ENCODE results near the gene MGAT4B. TPM values are rescaled to one million over a fixed set of nuclear protein-coding genes. Genes with fewer than 3 reads are reported as not detected.

Gene MGAT4B
- total and polyA plus RNA-seq, 2 of the 4 experiments (the other 2 are of a cell fraction), result 73.7 to 155 TPM

DNA sequence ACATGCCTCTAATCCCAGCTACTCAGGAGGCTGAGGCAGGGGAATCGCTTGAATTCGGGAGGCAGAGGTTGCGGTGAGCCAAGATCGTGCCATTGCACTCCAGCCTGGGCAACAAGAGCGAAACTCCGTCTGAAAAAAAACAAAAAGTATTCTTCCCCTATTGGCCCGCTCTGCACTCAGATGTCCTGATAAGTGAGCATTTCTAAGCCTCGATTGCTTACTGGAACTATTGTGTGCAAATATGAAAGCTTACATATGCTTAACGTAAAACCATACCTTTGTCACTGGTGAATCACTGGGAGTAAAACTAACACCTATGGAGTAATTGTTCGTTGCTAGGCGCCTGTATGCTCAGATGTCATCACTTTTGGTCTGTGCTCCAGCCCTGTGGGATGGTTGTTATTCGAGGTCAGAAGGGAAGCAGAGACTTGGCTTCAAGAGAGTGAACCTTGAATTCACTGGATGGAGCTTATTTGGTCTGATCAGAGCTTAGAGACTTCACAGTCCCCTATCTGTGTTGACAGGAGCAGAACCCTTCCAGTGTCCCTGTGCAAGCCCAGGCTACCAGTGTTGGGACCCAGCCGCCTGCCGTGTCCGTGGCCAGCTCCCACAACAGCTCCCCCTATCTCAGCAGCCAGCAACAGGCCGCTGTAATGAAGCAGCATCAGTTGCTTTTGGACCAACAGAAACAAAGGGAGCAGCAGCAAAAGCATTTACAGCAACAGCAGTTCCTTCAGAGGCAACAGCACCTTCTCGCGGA lies 38.2 kb downstream of the MGAT4B start:
- H4K8ac ChIP-seq (ENCODE audit: low read depth in 2 of 2, low read length in 2 of 2), result no peak overlapping the region
- H3K4me2 ChIP-seq (ENCODE audit: low read depth, low read length), result no peak overlapping the region
- H3K18ac ChIP-seq (ENCODE audit: low read depth, low read length), result no peak overlapping the region
- no peaks in the 10 kb centered on the region for H3K27me3 ChIP-seq (ENCODE audit: control insufficient read depth, insufficient read depth, low read length)
- in situ Hi-C loops (cut with MboI; ENCODE audit: low sequenced_read_pairs) (no loop called here), dilution Hi-C loops (cut with HindIII; ENCODE audit: low sequenced_read_pairs, unreplicated experiment) (no loop called here), intact Hi-C loops (cut with micrococcal nuclease) (no loop called here)
- H3K23ac ChIP-seq (ENCODE audit: low read depth, low read length), result no peak overlapping the region
- WGBS, 2 experiments (ENCODE audit: extremely low coverage in 2 of 2, insufficient read length in 1 of 2), result 100% methylated on average over 1 of the region's 18 CpGs; no CpG with 5 or more reads in 1 of the 2 experiments
- H2AFZ ChIP-seq (replicated peaks; ENCODE audit: low read length, poor library complexity), result no peak overlapping the region
- DNase-seq (no peak), ATAC-seq (ENCODE audit: low read depth) (no peak)
- no peaks in the 10 kb centered on the region for H3K9me3 ChIP-seq (ENCODE audit: control insufficient read depth, insufficient read depth, low read length)
- no peak overlapping the region for H4K5ac ChIP-seq (ENCODE audit: low read depth, low read length)
- H3K9ac ChIP-seq (ENCODE audit: low read depth, low read length), result no peak overlapping the region
- no peak overlapping the region for H2BK120ac ChIP-seq (ENCODE audit: low read depth, low read length)
- no peak overlapping the region for H3K27ac ChIP-seq (ENCODE audit: insufficient read depth, low read length)
- no peak overlapping the region for H3K4ac ChIP-seq (ENCODE audit: low read depth, low read length)
- TF ChIP-seq, protein P1, sequence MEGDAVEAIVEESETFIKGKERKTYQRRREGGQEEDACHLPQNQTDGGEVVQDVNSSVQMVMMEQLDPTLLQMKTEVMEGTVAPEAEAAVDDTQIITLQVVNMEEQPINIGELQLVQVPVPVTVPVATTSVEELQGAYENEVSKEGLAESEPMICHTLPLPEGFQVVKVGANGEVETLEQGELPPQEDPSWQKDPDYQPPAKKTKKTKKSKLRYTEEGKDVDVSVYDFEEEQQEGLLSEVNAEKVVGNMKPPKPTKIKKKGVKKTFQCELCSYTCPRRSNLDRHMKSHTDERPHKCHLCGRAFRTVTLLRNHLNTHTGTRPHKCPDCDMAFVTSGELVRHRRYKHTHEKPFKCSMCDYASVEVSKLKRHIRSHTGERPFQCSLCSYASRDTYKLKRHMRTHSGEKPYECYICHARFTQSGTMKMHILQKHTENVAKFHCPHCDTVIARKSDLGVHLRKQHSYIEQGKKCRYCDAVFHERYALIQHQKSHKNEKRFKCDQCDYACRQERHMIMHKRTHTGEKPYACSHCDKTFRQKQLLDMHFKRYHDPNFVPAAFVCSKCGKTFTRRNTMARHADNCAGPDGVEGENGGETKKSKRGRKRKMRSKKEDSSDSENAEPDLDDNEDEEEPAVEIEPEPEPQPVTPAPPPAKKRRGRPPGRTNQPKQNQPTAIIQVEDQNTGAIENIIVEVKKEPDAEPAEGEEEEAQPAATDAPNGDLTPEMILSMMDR (conservative IDR thresholded peaks at IDR 0.05; ENCODE audit: low read depth, low read length), result 0 out of 2 replicates have a peak, but pooled peaks have one; percentile 1
- no peak for TF ChIP-seq CHD1 (IDR thresholded peaks at IDR 0.05; ENCODE audit: low read depth, low read length)
- no peak for TF ChIP-seq MAZ (IDR thresholded peaks at IDR 0.05; ENCODE audit: borderline replicate concordance, low read depth, low read length)
- TF ChIP-seq NFE2L2 (IDR thresholded peaks at IDR 0.05; ENCODE audit: low read depth, low read length), result no peak
- no peak overlapping the region for H2BK20ac ChIP-seq (ENCODE audit: low read depth, low read length)
- H2AK9ac ChIP-seq (replicated peaks; ENCODE audit: low read depth, low read length, poor library complexity), result no peak overlapping the region
- H4K20me1 ChIP-seq (ENCODE audit: insufficient read depth, low read length), result peaks cover 23% of the 10 kb centered on the region
- no peak overlapping the region for H3K4me3 ChIP-seq (ENCODE audit: insufficient read depth, low read depth, low read length)
- peaks cover 56% of the 10 kb centered on the region for H3K36me3 ChIP-seq (ENCODE audit: control insufficient read depth, insufficient read depth, low read length)
- POLR2A ChIA-PET (ENCODE audit: unreplicated experiment), result no interaction called here
- H3K56ac ChIP-seq (ENCODE audit: extremely low read depth, insufficient read depth, low read length), result no peak overlapping the region
- CTCF ChIA-PET, result interaction anchor here (0.6 to 0.7 kb wide), 2 partner anchors 58 to 537 kb away, joined by 3 read pairs; no protein-coding TSS in a partner anchor
- BruUV-seq (replicated peaks), result no TSS peak
- H2AK5ac ChIP-seq (ENCODE audit: low read depth, low read length), result no peak overlapping the region
- no peak overlapping the region for H2BK15ac ChIP-seq (ENCODE audit: low read depth, low read length)
- H2BK5ac ChIP-seq (ENCODE audit: low read depth, low read length, poor library complexity, severe bottlenecking), result no peak overlapping the region
- H3K14ac ChIP-seq (replicated peaks; ENCODE audit: low read depth, low read length), result no peak overlapping the region
- H3K4me1 ChIP-seq (ENCODE audit: control insufficient read depth, insufficient read depth, low read length), result peaks cover 23% of the 10 kb centered on the region
- peaks cover 37 to 74% of the 10 kb centered on the region in 2 experiments for H3K79me1 ChIP-seq (ENCODE audit: low read depth in 1 of 2, low read length in 2 of 2)
- no peak overlapping the region for H4K91ac ChIP-seq (ENCODE audit: insufficient read depth, low read depth, low read length)
- H3K9me1 ChIP-seq (ENCODE audit: insufficient read depth, low read length), result peaks cover 12% of the 10 kb centered on the region

All from IMR-90 (cell line).